Cardiac muscle cell (in vitro differentiated cells and primary cell): ENCODE measurements around the gene FAM240A. TPM values are rescaled to one million over a fixed set of nuclear protein-coding genes. Genes with fewer than 3 reads are reported as not detected.

Experiments
- DNase-seq, 2 donors: peaks; one replicate each; pipeline versions ENCODE4 v3.0.0 to v3.0.0-alpha.2; 2010 to 2017; ENCODE audit warnings: low read depth in 1 of 2, low spot score in 1 of 2
- H3K27ac ChIP-seq: fragments of 200-600 bp; sonication (generic); 2 replicates; pipeline ENCODE4 v1.5.1; 2016
- H3K27me3 ChIP-seq: fragments of 200-600 bp; sonication (generic); 2 replicates; pipeline ENCODE4 v1.6.0; 2016; ENCODE audit warnings: control low read depth
- H3K36me3 ChIP-seq: fragments of 200-600 bp; sonication (generic); 2 replicates; pipeline ENCODE4 v1.5.1; 2016; ENCODE audit warnings: control low read depth
- H3K4me1 ChIP-seq: fragments of 200-600 bp; sonication (generic); 2 replicates; pipeline ENCODE4 v1.8.1; 2017; ENCODE audit warnings: low read depth, mild to moderate bottlenecking, mixed run types
- H3K4me3 ChIP-seq: fragments of 200-600 bp; sonication (generic); 2 replicates; pipeline ENCODE4 v1.5.1; 2016; ENCODE audit warnings: mild to moderate bottlenecking
- H3K9me3 ChIP-seq: fragments of 200-600 bp; sonication (generic); 2 replicates; pipeline ENCODE4 v1.5.1; 2017; ENCODE audit warnings: low read depth, mild to moderate bottlenecking, control low read depth
- CTCF ChIP-seq: IDR thresholded peaks from 2 replicates; pipeline ENCODE4 v1.5.1; 2012; ENCODE audit warnings: low read depth, mild to moderate bottlenecking, low read length
- polyA plus RNA-seq: library from polyadenylated mRNA; unstranded; fragments of >200 nt; fragmentation: Nextera tagmentation; extraction: Ambion mirVana; gene quantifications from 2 replicates; pipeline ENCODE4 v1.2.1, GENCODE V29; 2016
- total RNA-seq: library from RNA; depleted of rRNA; stranded (reverse); fragments of >200 nt; gene quantifications from 2 replicates; pipeline ENCODE4 v1.2.3, GENCODE V29; 2016

FAM240A gene
- total and polyA plus RNA-seq, 2 experiments from 2014 or later, result not detected

GRCh38 chr3:46671541-46672348 lies 59.4 kb downstream of the FAM240A start:
- Histone ChIP-seq H3K9me3 (no peaks in the 10 kb centered on the region), H3K27me3 (no peaks in the 10 kb centered on the region), H3K4me3 (no peak overlapping the region), H3K36me3 (no peaks in the 10 kb centered on the region), H3K4me1 (no peaks in the 10 kb centered on the region), H3K27ac (no peak overlapping the region)
- DNase-seq, result no peak
- TF ChIP-seq CTCF, result no peak

GRCh38 chr3:46672349-46672695 lies 60.0 kb downstream of the FAM240A start:
- no peak for TF ChIP-seq CTCF
- Histone ChIP-seq H3K4me1 (no peaks in the 10 kb centered on the region), H3K27ac (no peak overlapping the region), H3K9me3 (no peaks in the 10 kb centered on the region), H3K36me3 (no peaks in the 10 kb centered on the region), H3K4me3 (no peak overlapping the region), H3K27me3 (no peaks in the 10 kb centered on the region)
- DNase-seq, result no peak

- DNase-seq, result no peak
- Histone ChIP-seq H3K27me3 (no peaks in the 10 kb centered on the region), H3K9me3 (no peaks in the 10 kb centered on the region)
Measured at GRCh38 chr3:46673151-46674030, 61.1 kb downstream of the FAM240A start.

GRCh38 chr3:46674031-46674845 lies 61.9 kb downstream of the FAM240A start:
- Histone ChIP-seq H3K36me3 (no peaks in the 10 kb centered on the region), H3K9me3 (no peaks in the 10 kb centered on the region), H3K27me3 (no peaks in the 10 kb centered on the region), H3K4me1 (no peaks in the 10 kb centered on the region), H3K4me3 (no peak overlapping the region), H3K27ac (no peak overlapping the region)
- DNase-seq, result no peak
- peak; percentile 16 for TF ChIP-seq CTCF

More at GRCh38 chr3:46673151-46674030, 61.1 kb downstream of the FAM240A start:
- TF ChIP-seq CTCF, result no peak
- Histone ChIP-seq H3K36me3 (no peaks in the 10 kb centered on the region), H3K4me1 (no peaks in the 10 kb centered on the region), H3K27ac (no peak overlapping the region), H3K4me3 (no peak overlapping the region)

- TF ChIP-seq CTCF, result no peak
- Histone ChIP-seq H3K4me1 (no peaks in the 10 kb centered on the region), H3K4me3 (no peak overlapping the region), H3K27ac (no peak overlapping the region), H3K9me3 (no peaks in the 10 kb centered on the region), H3K36me3 (no peaks in the 10 kb centered on the region), H3K27me3 (no peaks in the 10 kb centered on the region)
- DNase-seq, result no peak
Measured at GRCh38 chr3:46675426-46675825, 63.1 kb downstream of the FAM240A start.
